Mucosa of rectum (tissue), 2 donors: ENCODE measurements around the gene XYLT1.

Source experiments
- H3K27ac ChIP-seq, 2 donors: one replicate each; pipeline ENCODE4 v1.7.0; 2013; ENCODE audit warnings: inconsistent platforms in 2 of 2, low read depth in 2 of 2, low read length in 2 of 2
- H3K27me3 ChIP-seq, 2 donors: one replicate each; pipeline ENCODE4 v1.7.0; 2013; ENCODE audit warnings: low read length in 2 of 2; ENCODE audit not compliant: control insufficient read depth in 2 of 2, insufficient read depth in 2 of 2
- H3K36me3 ChIP-seq, 2 donors: one replicate each; pipeline ENCODE4 v1.7.0; 2013; ENCODE audit warnings: low read length in 2 of 2; ENCODE audit not compliant: control insufficient read depth in 2 of 2, insufficient read depth in 2 of 2
- H3K4me1 ChIP-seq, 2 donors: one replicate each; pipeline ENCODE4 v1.7.0; 2013; ENCODE audit warnings: low read length in 2 of 2, mild to moderate bottlenecking in 1 of 2; ENCODE audit not compliant: control insufficient read depth in 2 of 2, insufficient read depth in 2 of 2
- H3K4me3 ChIP-seq, 2 donors: one replicate each; pipeline ENCODE4 v1.7.0; 2013; ENCODE audit warnings: low read length in 2 of 2
- H3K9ac ChIP-seq, 2 donors: one replicate each; pipeline ENCODE4 v1.7.0; 2013; ENCODE audit warnings: low read length in 2 of 2, low read depth in 1 of 2, mild to moderate bottlenecking in 1 of 2
- H3K9me3 ChIP-seq, 2 donors: one replicate each; pipeline ENCODE4 v1.7.0; 2013; ENCODE audit warnings: low read length in 2 of 2; ENCODE audit not compliant: control insufficient read depth in 2 of 2
- donor health status: healthy.
- donor health status: Normal muscosa, but diverticular disease.

The XYLT1 gene

GRCh38 chr16:17173281-17173680, 297.5 kb downstream of the XYLT1 start:
- H3K4me1 ChIP-seq = no peaks in the 10 kb centered on the region
- no peak overlapping the region for H3K9ac ChIP-seq
- H3K9me3 ChIP-seq = no peaks in the 10 kb centered on the region
- peaks cover 3 to 5% of the 10 kb centered on the region in 2 donors for H3K36me3 ChIP-seq
- no peaks in the 10 kb centered on the region for H3K27me3 ChIP-seq
- H3K4me3 ChIP-seq = no peak overlapping the region
- H3K27ac ChIP-seq = no peak overlapping the region

DNA sequence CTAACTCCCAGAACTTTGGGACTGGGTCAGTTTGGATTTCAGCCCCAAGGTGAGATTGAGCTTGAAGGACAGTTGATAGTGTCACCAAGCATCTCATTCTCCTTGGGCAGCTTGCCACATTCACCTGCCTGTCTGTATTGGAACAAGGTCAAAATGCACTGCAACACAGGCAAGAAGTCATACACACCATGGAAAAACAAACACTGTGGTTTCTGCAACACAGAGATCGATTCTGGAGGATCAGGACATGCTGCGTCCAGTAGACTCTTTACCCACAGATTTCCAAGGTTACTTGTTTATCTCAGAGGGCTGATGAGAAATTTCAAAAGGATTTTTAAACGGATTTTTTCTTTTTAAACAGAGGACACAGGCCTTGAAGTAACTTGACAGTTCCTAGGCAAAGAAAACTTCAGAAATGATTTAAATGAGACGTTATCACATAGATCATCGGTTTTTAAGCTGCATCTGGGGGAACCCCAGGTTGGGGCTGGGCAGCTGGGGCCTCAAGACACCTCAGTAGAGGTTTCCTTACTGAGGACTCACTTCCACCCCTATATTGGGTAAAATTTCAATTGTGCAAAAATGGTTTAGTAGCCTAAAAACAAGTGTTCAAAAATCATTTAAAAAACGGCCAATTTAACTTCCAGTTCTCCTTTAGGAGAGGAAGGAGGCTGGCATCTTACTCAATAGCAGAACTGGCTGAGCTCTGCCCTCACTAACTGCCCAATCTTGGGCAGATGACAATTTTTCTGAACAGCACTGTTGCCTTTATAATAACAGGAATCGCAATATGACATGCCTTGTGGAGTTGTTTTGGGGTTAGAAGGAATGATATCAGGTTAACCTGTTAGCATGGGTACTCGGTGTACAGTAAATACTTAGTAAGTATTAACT, 299.3 kb downstream of the XYLT1 start:
- Histone ChIP-seq H3K4me1 (no peaks in the 10 kb centered on the region), H3K27me3 (no peaks in the 10 kb centered on the region), H3K9ac (no peak overlapping the region), H3K36me3 (peaks cover 5 to 6% of the 10 kb centered on the region in 2 donors), H3K9me3 (no peaks in the 10 kb centered on the region), H3K27ac (no peak overlapping the region), H3K4me3 (no peak overlapping the region)

DNA sequence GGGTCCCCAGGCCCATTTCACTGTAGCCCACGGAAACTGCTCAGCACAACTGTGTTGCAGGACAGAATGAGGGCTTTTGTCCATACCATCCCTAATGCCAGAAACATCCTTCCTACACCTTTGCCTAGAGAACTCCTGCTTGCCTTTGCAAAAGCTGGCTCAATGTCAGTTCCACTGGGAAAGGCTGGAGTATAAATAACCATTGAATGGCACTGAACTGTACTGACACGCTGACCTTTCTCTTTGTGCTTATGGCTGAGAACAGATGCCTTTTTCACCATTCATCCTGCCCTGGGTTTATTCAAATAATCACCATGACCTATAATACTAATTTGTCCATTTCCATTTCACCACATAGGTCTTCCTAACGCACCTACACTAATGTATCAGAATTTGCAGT, 300.3 kb downstream of the XYLT1 start:
- H3K27me3 ChIP-seq = no peaks in the 10 kb centered on the region
- no peak overlapping the region for H3K9ac ChIP-seq
- no peak overlapping the region for H3K4me3 ChIP-seq
- H3K9me3 ChIP-seq = no peaks in the 10 kb centered on the region
- peaks cover 3 to 4% of the 10 kb centered on the region in 2 donors for H3K36me3 ChIP-seq
- H3K27ac ChIP-seq = no peak overlapping the region
- no peaks in the 10 kb centered on the region for H3K4me1 ChIP-seq

DNA sequence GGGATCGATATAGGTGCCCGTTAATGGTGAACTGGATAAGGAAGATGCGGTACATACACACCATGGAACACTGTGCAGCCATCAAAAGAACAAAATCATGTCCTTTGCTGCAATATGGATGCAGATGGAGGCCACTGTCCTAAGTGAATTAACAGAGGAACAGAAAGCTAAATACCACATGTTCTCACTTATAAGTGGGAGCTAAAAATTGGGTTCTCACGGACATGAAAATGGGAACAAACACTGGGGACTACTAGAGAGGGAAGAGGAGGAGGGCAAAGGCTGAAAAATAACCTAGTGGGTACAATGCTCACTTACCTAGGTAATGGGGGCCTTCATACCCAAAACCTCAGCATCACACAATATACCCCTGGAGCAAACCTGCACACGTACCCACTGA, 302.6 kb downstream of the XYLT1 start:
- H3K9ac ChIP-seq = no peak overlapping the region
- H3K27ac ChIP-seq = no peak overlapping the region
- H3K4me1 ChIP-seq = no peaks in the 10 kb centered on the region
- no peak overlapping the region for H3K4me3 ChIP-seq
- H3K36me3 ChIP-seq = peaks cover 0 to 4% of the 10 kb centered on the region in 2 donors
- H3K9me3 ChIP-seq = no peaks in the 10 kb centered on the region
- no peaks in the 10 kb centered on the region for H3K27me3 ChIP-seq

- Histone ChIP-seq H3K4me3 (no peak overlapping the region), H3K36me3 (peaks cover 0 to 4% of the 10 kb centered on the region in 2 donors), H3K9ac (no peak overlapping the region), H3K27me3 (no peaks in the 10 kb centered on the region), H3K4me1 (no peaks in the 10 kb centered on the region), H3K9me3 (no peaks in the 10 kb centered on the region), H3K27ac (no peak overlapping the region)
These were observed 304.7 kb downstream of the XYLT1 start for GRCh38 chr16:17166095-17166494.

DNA sequence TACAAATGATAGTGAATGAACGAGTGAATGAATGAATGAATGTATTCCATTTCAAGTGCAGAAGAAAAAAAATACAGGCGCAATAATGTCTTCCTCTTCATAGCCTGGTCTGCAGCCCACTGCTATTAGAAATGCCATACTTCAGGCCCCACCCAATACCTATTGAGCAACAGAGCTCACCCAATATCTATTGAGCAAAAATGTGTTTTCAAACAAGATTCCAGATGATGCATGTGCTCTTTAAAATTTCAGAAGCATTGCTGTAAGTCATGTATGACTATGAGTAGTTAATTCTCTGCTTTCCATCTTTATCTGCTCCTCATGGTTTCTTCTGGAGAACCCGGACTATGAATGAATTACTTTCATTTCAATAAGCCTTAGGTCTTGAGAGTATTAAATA, 308.2 kb downstream of the XYLT1 start:
- Histone ChIP-seq H3K27ac (no peak overlapping the region), H3K27me3 (no peaks in the 10 kb centered on the region), H3K4me1 (no peaks in the 10 kb centered on the region)

DNA sequence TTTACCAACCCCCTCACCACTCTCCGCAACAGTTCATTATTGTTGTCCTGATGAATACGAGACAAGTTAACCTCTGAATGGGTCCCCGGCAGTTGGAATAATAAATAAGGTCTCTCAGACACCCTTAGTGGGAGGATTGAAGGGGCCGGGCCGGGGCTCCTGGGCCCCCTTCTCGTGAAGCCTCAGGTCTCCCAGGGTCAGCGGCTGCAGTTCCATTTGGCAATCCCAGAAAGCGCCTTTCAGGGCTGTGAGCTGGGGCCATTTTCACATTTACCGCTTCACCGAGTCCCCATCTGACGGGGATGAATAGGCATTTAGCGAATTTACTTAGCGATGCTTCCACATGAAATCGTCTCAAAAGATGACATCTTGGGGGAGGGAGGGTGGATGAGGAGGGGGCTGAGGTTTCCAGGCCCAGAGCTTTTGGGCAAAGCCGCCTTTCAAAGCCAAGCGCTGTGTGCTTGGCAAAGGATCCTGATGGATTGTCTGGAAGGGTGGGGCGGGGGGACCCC, 309.8 kb downstream of the XYLT1 start:
- H3K36me3 ChIP-seq = peaks cover 0 to 5% of the 10 kb centered on the region in 2 donors
- H3K27me3 ChIP-seq = no peaks in the 10 kb centered on the region
- H3K27ac ChIP-seq = no peak overlapping the region
- H3K4me3 ChIP-seq = no peak overlapping the region
- no peak overlapping the region for H3K9ac ChIP-seq
- H3K9me3 ChIP-seq = no peaks in the 10 kb centered on the region
- no peaks in the 10 kb centered on the region for H3K4me1 ChIP-seq

More for the DNA sequence above, 308.2 kb downstream of the XYLT1 start:
- Histone ChIP-seq H3K9me3 (no peaks in the 10 kb centered on the region), H3K4me3 (no peak overlapping the region), H3K9ac (no peak overlapping the region), H3K36me3 (peaks cover 0 to 5% of the 10 kb centered on the region in 2 donors)

DNA sequence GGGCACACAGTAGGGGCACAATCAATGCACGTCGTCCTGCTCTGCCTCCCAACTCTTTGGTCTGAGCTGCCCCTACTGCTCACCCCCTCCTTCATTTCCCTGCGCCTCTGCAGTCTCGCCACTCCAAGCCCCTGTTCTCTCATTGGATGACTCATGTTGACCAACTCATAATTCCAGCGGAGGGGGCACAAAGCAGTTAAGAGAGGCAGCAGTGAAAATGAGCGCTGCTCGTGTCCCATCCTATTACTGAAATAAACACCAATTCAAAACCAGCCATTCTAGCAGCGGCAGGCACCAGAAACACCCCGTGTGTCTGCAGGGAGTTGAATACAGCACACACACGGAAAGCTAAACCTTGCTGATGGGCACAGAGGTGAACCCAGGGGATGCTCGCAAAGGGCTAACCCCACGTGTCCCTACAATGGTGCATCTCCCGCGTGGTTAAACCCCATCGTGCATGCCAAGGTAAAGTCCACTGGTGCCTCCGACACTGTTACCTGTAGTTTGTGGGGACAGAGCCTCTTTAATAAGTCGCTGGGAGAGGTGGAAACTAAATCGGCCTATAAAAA, 310.4 kb downstream of the XYLT1 start:
- H3K27me3 ChIP-seq = no peaks in the 10 kb centered on the region
- no peak overlapping the region for H3K4me3 ChIP-seq
- H3K9me3 ChIP-seq = no peaks in the 10 kb centered on the region
- no peak overlapping the region for H3K9ac ChIP-seq
- peaks cover 0 to 5% of the 10 kb centered on the region in 2 donors for H3K36me3 ChIP-seq
- H3K27ac ChIP-seq = no peak overlapping the region
- no peaks in the 10 kb centered on the region for H3K4me1 ChIP-seq

GRCh38 chr16:17159617-17160016, 311.1 kb downstream of the XYLT1 start:
- H3K4me1 ChIP-seq = no peaks in the 10 kb centered on the region
- no peak overlapping the region for H3K27ac ChIP-seq
- no peaks in the 10 kb centered on the region for H3K9me3 ChIP-seq
- peaks cover 0 to 5% of the 10 kb centered on the region in 2 donors for H3K36me3 ChIP-seq
- no peaks in the 10 kb centered on the region for H3K27me3 ChIP-seq
- H3K9ac ChIP-seq = no peak overlapping the region
- no peak overlapping the region for H3K4me3 ChIP-seq

DNA sequence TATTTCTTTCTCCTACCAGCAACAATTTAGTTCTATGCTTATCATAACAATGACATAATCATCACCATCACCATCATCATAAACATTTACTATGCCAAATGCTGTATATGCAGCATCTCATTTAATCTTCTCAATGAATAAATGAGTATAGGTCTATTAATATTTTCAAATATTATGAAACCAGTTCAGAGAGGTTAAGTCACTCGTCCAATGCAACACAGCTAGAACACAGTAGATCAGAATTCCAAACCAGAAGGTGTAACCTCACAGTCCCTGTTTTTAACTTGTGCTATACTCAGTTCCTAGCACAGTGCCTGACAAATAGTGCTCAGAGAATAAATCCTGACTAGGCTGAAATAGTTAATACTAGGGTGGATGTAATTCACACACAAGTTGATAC, 314.8 kb downstream of the XYLT1 start:
- H3K27me3 ChIP-seq = no peaks in the 10 kb centered on the region
- H3K9ac ChIP-seq = no peak overlapping the region
- no peaks in the 10 kb centered on the region for H3K4me1 ChIP-seq

More for the DNA sequence above, 314.8 kb downstream of the XYLT1 start:
- peaks cover 0 to 5% of the 10 kb centered on the region in 2 donors for H3K36me3 ChIP-seq
- no peak overlapping the region for H3K4me3 ChIP-seq
- H3K9me3 ChIP-seq = no peaks in the 10 kb centered on the region
- H3K27ac ChIP-seq = no peak overlapping the region
